WTC11 (cell line): ENCODE data around the gene PLCG2. TPM values are rescaled to one million over a fixed set of nuclear protein-coding genes. Genes with fewer than 3 reads are reported as not detected.

Experiments
- ATAC-seq: fragments of 200-7000 bp; cut with Tn5 transposase; 2 replicates; pipeline ENCODE4 v1.10.0; 2021; ENCODE audit warnings: mild to moderate bottlenecking, moderate library complexity
- CTCF ChIA-PET: fragments of 300-600 bp; sonication (Branson Sonifier 250); formaldehyde crosslinking; loops from one replicate; lab custom pipeline; 2021; ENCODE audit warnings: antibody characterized with exemption; lab: Charles Lee
- POLR2A ChIA-PET: fragments of 350-600 bp; sonication (Branson Sonifier 250); formaldehyde crosslinking; loops from one replicate; lab custom pipeline; 2021; ENCODE audit warnings: antibody characterized with exemption; lab: Charles Lee
- DNase-seq: peaks from one replicate; pipeline ENCODE4 v3.0.0; 2021; ENCODE audit warnings: low spot score
- H3K27ac Mint-ChIP-seq: 2 replicates; pipeline ENCODE4 v1.8.0; 2021; ENCODE audit warnings: mixed read lengths
- H3K27me3 Mint-ChIP-seq: 2 replicates; pipeline ENCODE4 v1.8.0; 2021; ENCODE audit warnings: low read depth, mild to moderate bottlenecking, moderate library complexity, mixed read lengths
- H3K36me3 Mint-ChIP-seq: 2 replicates; pipeline ENCODE4 v1.8.0; 2021; ENCODE audit warnings: mixed read lengths
- H3K4me1 Mint-ChIP-seq: 2 replicates; pipeline ENCODE4 v1.8.0; 2022; ENCODE audit warnings: mixed read lengths
- H3K4me3 Mint-ChIP-seq: 2 replicates; pipeline ENCODE4 v1.8.0; 2021; ENCODE audit warnings: mild to moderate bottlenecking, moderate library complexity, mixed read lengths
- H3K9me3 Mint-ChIP-seq: 2 replicates; pipeline ENCODE4 v1.8.0; 2021; ENCODE audit warnings: mixed read lengths
- CBFB ChIP-seq: sonication (generic); formaldehyde crosslinking; IDR thresholded peaks from 2 replicates; pipeline ENCODE4 v1.8.1; 2022; ENCODE audit warnings: mild to moderate bottlenecking, low read depth, missing genetic modification reagents
- CDX4 ChIP-seq: fragments of 250-450 bp; sonication (Bioruptor Pico); IDR thresholded peaks from 2 replicates; pipeline ENCODE4 v1.9.0; 2021; ENCODE audit warnings: moderate library complexity, mild to moderate bottlenecking, inconsistent platforms, borderline replicate concordance
- CREM ChIP-seq: sonication (generic); formaldehyde crosslinking; IDR thresholded peaks from 2 replicates; pipeline ENCODE4 v1.8.1; 2022; ENCODE audit warnings: mild to moderate bottlenecking, missing genetic modification reagents, moderate library complexity
- E2F1 ChIP-seq: sonication (generic); formaldehyde crosslinking; IDR thresholded peaks from 2 replicates; pipeline ENCODE4 v1.8.0; 2022; ENCODE audit warnings: mild to moderate bottlenecking, missing genetic modification reagents
- ELF4 ChIP-seq: sonication (generic); formaldehyde crosslinking; IDR thresholded peaks from 2 replicates; pipeline ENCODE4 v1.8.1; 2022; ENCODE audit warnings: low read depth, mild to moderate bottlenecking, moderate library complexity, missing genetic modification reagents
- ERG ChIP-seq: fragments of 250-450 bp; sonication (Bioruptor Pico); IDR thresholded peaks from 2 replicates; pipeline ENCODE4 v1.8.0; 2021; ENCODE audit warnings: mild to moderate bottlenecking
- FOXJ3 ChIP-seq: sonication (generic); formaldehyde crosslinking; IDR thresholded peaks from 2 replicates; pipeline ENCODE4 v1.9.0; 2021; ENCODE audit warnings: missing genetic modification reagents, mild to moderate bottlenecking, borderline replicate concordance
- FOXK1 ChIP-seq: sonication (generic); formaldehyde crosslinking; IDR thresholded peaks from 2 replicates; pipeline ENCODE4 v1.8.0; 2022; ENCODE audit warnings: mild to moderate bottlenecking, moderate library complexity, missing genetic modification reagents
- FOXP1 ChIP-seq: sonication (generic); formaldehyde crosslinking; IDR thresholded peaks from 2 replicates; pipeline ENCODE4 v1.8.0; 2022; ENCODE audit warnings: missing genetic modification reagents, mild to moderate bottlenecking, moderate library complexity, borderline replicate concordance
- GRHL2 ChIP-seq: fragments of 250-450 bp; sonication (Bioruptor Pico); IDR thresholded peaks from 2 replicates; pipeline ENCODE4 v1.8.0; 2022; ENCODE audit warnings: mild to moderate bottlenecking, moderate library complexity; ENCODE audit not compliant: insufficient replicate concordance, severe bottlenecking
- IRF2 ChIP-seq: sonication (generic); formaldehyde crosslinking; IDR thresholded peaks from 2 replicates; pipeline ENCODE4 v1.8.0; 2022; ENCODE audit warnings: low read depth, missing genetic modification reagents, borderline replicate concordance
- JAZF1 ChIP-seq: fragments of 250-450 bp; sonication (Bioruptor Pico); IDR thresholded peaks from 2 replicates; pipeline ENCODE4 v1.9.0; 2021; ENCODE audit warnings: moderate library complexity, mild to moderate bottlenecking, inconsistent platforms
- MLX ChIP-seq: sonication (generic); formaldehyde crosslinking; IDR thresholded peaks from 2 replicates; pipeline ENCODE4 v1.8.1; 2023; ENCODE audit warnings: mild to moderate bottlenecking, missing genetic modification reagents, moderate library complexity
- NR2C2 ChIP-seq: sonication (generic); formaldehyde crosslinking; IDR thresholded peaks from 2 replicates; pipeline ENCODE4 v1.8.0; 2022; ENCODE audit warnings: mild to moderate bottlenecking, missing genetic modification reagents
- NR3C1 ChIP-seq: sonication (generic); formaldehyde crosslinking; conservative IDR thresholded peaks from 2 replicates; pipeline ENCODE4 v1.8.1; 2023; ENCODE audit warnings: low read depth, mild to moderate bottlenecking, missing genetic modification reagents
- OVOL2 ChIP-seq: fragments of 250-450 bp; sonication (Bioruptor Pico); IDR thresholded peaks from 2 replicates; pipeline ENCODE4 v1.9.0; 2021; ENCODE audit warnings: mild to moderate bottlenecking, borderline replicate concordance
- RELA ChIP-seq: sonication (generic); formaldehyde crosslinking; IDR thresholded peaks from 2 replicates; pipeline ENCODE4 v1.8.1; 2022; ENCODE audit warnings: missing genetic modification reagents, mild to moderate bottlenecking, borderline replicate concordance
- STAT6 ChIP-seq: sonication (generic); formaldehyde crosslinking; conservative IDR thresholded peaks from 2 replicates; pipeline ENCODE4 v1.8.1; 2023; ENCODE audit warnings: mild to moderate bottlenecking, low read depth, missing genetic modification reagents, moderate library complexity
- TCF7 ChIP-seq: sonication (generic); formaldehyde crosslinking; IDR thresholded peaks from 2 replicates; pipeline ENCODE4 v1.8.0; 2022; ENCODE audit warnings: mild to moderate bottlenecking, low read depth, missing genetic modification reagents, moderate library complexity
- TEAD4 ChIP-seq: sonication (generic); formaldehyde crosslinking; IDR thresholded peaks from 2 replicates; pipeline ENCODE4 v1.8.0; 2022; ENCODE audit warnings: mild to moderate bottlenecking, missing genetic modification reagents
- USF1 ChIP-seq: sonication (generic); formaldehyde crosslinking; IDR thresholded peaks from 2 replicates; pipeline ENCODE4 v1.8.0; 2022; ENCODE audit warnings: mild to moderate bottlenecking, missing genetic modification reagents
- ZBTB21 ChIP-seq: sonication (generic); formaldehyde crosslinking; IDR thresholded peaks from 2 replicates; pipeline ENCODE4 v1.8.1; 2023; ENCODE audit warnings: mild to moderate bottlenecking, missing genetic modification reagents, borderline replicate concordance
- ZNF219 ChIP-seq: sonication (generic); formaldehyde crosslinking; IDR thresholded peaks from 2 replicates; pipeline ENCODE4 v1.8.0; 2023; ENCODE audit warnings: missing genetic modification reagents, mild to moderate bottlenecking, borderline replicate concordance
- ZNF396 ChIP-seq: fragments of 250-450 bp; sonication (Bioruptor Pico); IDR thresholded peaks from 2 replicates; pipeline ENCODE4 v1.8.0; 2021; ENCODE audit warnings: mild to moderate bottlenecking, moderate library complexity, borderline replicate concordance
- ZNF416 ChIP-seq: fragments of 250-450 bp; sonication (Bioruptor Pico); IDR thresholded peaks from 2 replicates; pipeline ENCODE4 v1.9.0; 2021; ENCODE audit warnings: mild to moderate bottlenecking, inconsistent platforms
- ZNF671 ChIP-seq: fragments of 250-450 bp; sonication (Bioruptor Pico); IDR thresholded peaks from 2 replicates; pipeline ENCODE4 v1.8.0; 2021; ENCODE audit warnings: mild to moderate bottlenecking
- total RNA-seq: library from RNA; stranded (reverse); gene quantifications from 3 replicates; pipeline ENCODE4 v1.2.3, GENCODE V29; 2021

The PLCG2 gene
- total RNA-seq, 1 experiment from 2014 or later: 7.0 TPM

- TF ChIP-seq NR2C2 (no peak), ZNF671 (no peak), USF1 (CRISPR knock-in tag) (no peak), ZBTB21 (no peak), ZNF219 (CRISPR knock-in tag) (no peak), ZNF416 (CRISPR knock-in tag) (no peak)
Observed at GRCh38 chr16:81864646-81865382, 85.7 kb downstream of the PLCG2 start (continued).

- H3K9me3 Mint-ChIP-seq: no peaks in the 10 kb centered on the region
- ATAC-seq (no peak), DNase-seq (no peak)
- no peak overlapping the region for H3K4me3 Mint-ChIP-seq
- H3K27me3 Mint-ChIP-seq: peaks cover 7% of the 10 kb centered on the region
- ChIA-PET CTCF (interaction anchor here (1.0 kb wide), 1 partner anchor 13 kb away, joined by 3 read pairs; no protein-coding TSS in a partner anchor), POLR2A (no interaction called here)
- TF ChIP-seq OVOL2: no peak
- TF ChIP-seq ERG (CRISPR knock-in tag): no peak
- TF ChIP-seq GRHL2 (CRISPR knock-in tag): no peak
- TF ChIP-seq JAZF1: no peak
- no peak for TF ChIP-seq ZNF416 (CRISPR knock-in tag)
- TF ChIP-seq FOXJ3 (CRISPR knock-in tag): no peak
- no peak for TF ChIP-seq IRF2 (CRISPR knock-in tag)
- TF ChIP-seq TEAD4 (CRISPR knock-in tag): no peak
- no peak for TF ChIP-seq MLX (CRISPR knock-in tag)
- TF ChIP-seq TCF7 (CRISPR knock-in tag): no peak
- no peak overlapping the region for H3K27ac Mint-ChIP-seq
- peaks cover 24% of the 10 kb centered on the region for H3K4me1 Mint-ChIP-seq
- H3K36me3 Mint-ChIP-seq: no peaks in the 10 kb centered on the region
Observed at GRCh38 chr16:81866820-81867440, 87.8 kb downstream of the PLCG2 start.

GRCh38 chr16:81868057-81868748 lies 89.1 kb downstream of the PLCG2 start:
- ChIA-PET POLR2A (no interaction called here), CTCF (no interaction called here)
- DNase-seq (no peak), ATAC-seq (no peak)
- peaks cover 5% of the 10 kb centered on the region for H3K27me3 Mint-ChIP-seq
- H3K36me3 Mint-ChIP-seq: no peaks in the 10 kb centered on the region
- H3K27ac Mint-ChIP-seq: no peak overlapping the region
- peaks cover 22% of the 10 kb centered on the region for H3K4me1 Mint-ChIP-seq
- H3K4me3 Mint-ChIP-seq: no peak overlapping the region
- no peaks in the 10 kb centered on the region for H3K9me3 Mint-ChIP-seq
- TF ChIP-seq E2F1 (CRISPR knock-in tag) (no peak), IRF2 (CRISPR knock-in tag) (no peak), STAT6 (CRISPR knock-in tag) (no peak), FOXK1 (CRISPR knock-in tag) (no peak), RELA (CRISPR knock-in tag) (no peak), CDX4 (CRISPR knock-in tag) (no peak), FOXP1 (CRISPR knock-in tag) (no peak), ZNF396 (no peak), CREM (CRISPR knock-in tag) (no peak), CBFB (CRISPR knock-in tag) (no peak), NR3C1 (CRISPR knock-in tag) (no peak), ELF4 (no peak)
